22Rv1 (cell line): ENCODE measurements around the gene CCDC66.
"Not testable (repeated sequence)": the region's sequence is repeated elsewhere in the genome, so short reads cannot be mapped to it uniquely, and the experiment has no call there.

Experiments used
- ZFX ChIP-seq: fragments of 450-650 bp; IDR thresholded peaks from 2 replicates; pipeline ENCODE4 v1.6.1; 2017; ENCODE audit warnings: antibody characterized with exemption, borderline replicate concordance
- TF ChIP-seq, protein P1 (sequence below): fragments of 450-650 bp; IDR thresholded peaks from 2 replicates; pipeline ENCODE4 v1.5.1; 2017; ENCODE audit warnings: mild to moderate bottlenecking

DNA sequence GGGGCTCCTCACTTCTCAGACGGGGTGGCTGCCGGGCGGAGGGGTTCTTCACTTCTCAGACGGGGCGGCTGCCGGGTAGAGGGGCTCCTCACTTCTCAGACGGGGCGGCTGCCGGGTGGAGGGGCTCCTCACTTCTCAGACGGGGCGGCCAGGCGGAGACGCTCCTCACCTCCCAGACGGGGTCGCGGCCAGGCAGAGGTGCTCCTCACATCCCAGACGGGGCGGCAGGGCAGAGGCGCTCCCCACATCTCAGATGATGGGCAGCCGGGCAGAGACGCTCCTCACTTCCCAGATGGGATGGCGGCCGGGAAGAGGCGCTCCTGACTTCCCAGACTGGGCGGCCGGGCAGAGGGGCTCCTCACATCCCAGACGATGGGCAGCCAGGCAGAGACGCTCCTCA lies 27.3 kb downstream of the CCDC66 start:
- TF ChIP-seq, protein P1, sequence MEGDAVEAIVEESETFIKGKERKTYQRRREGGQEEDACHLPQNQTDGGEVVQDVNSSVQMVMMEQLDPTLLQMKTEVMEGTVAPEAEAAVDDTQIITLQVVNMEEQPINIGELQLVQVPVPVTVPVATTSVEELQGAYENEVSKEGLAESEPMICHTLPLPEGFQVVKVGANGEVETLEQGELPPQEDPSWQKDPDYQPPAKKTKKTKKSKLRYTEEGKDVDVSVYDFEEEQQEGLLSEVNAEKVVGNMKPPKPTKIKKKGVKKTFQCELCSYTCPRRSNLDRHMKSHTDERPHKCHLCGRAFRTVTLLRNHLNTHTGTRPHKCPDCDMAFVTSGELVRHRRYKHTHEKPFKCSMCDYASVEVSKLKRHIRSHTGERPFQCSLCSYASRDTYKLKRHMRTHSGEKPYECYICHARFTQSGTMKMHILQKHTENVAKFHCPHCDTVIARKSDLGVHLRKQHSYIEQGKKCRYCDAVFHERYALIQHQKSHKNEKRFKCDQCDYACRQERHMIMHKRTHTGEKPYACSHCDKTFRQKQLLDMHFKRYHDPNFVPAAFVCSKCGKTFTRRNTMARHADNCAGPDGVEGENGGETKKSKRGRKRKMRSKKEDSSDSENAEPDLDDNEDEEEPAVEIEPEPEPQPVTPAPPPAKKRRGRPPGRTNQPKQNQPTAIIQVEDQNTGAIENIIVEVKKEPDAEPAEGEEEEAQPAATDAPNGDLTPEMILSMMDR = not testable (repeated sequence)
- not testable (repeated sequence) for TF ChIP-seq ZFX
